Measurements from ENCODE around the gene TAAR5.

GRCh38 chr6:132634796-132635195 is 45.3 kb upstream of the TAAR5 start:
- no peak for TF ChIP-seq CTCF (conservative IDR thresholded peaks at IDR 0.05 in 1 of 2, IDR thresholded peaks at IDR 0.05 in 1 of 2; ENCODE audit: low read depth in 1 of 2, low read length in 2 of 2)
- no peak for TF ChIP-seq EZH2 (IDR thresholded peaks at IDR 0.05; ENCODE audit: low read length, missing control alignments)
